Activated B cell treated with CpG ODN at 0.5 μM for 24 hours (primary cell): Measurements from ENCODE around the gene CSNK2A2. TPM values are rescaled to one million over a fixed set of nuclear protein-coding genes. Genes with fewer than 3 reads are reported as not detected.

ENCODE experiments used
- ATAC-seq: fragments of 200-7000 bp; cut with Tn5 transposase; one replicate; pipeline ENCODE4 v1.10.0; 2021; ENCODE audit warnings: low read depth, mild to moderate bottlenecking, moderate library complexity
- CTCF ChIA-PET: fragments of 350-600 bp; sonication (Branson Sonifier 250); formaldehyde crosslinking; loops from one replicate; lab custom pipeline; 2021; ENCODE audit warnings: antibody characterized with exemption; lab: Charles Lee
- POLR2A ChIA-PET: fragments of 350-600 bp; sonication (Branson Sonifier 250); formaldehyde crosslinking; loops from one replicate; lab custom pipeline; 2021; ENCODE audit warnings: antibody characterized with exemption; lab: Charles Lee
- DNase-seq: peaks from one replicate; pipeline ENCODE4 v3.0.0; 2022
- H3K27ac Mint-ChIP-seq: one replicate; pipeline ENCODE4 v1.8.0; 2020; ENCODE audit warnings: mixed read lengths
- H3K27me3 Mint-ChIP-seq: one replicate; pipeline ENCODE4 v1.8.0; 2021; ENCODE audit warnings: mixed read lengths
- H3K36me3 Mint-ChIP-seq: one replicate; pipeline ENCODE4 v1.8.0; 2021; ENCODE audit warnings: low read depth, mixed read lengths
- H3K4me1 Mint-ChIP-seq: one replicate; pipeline ENCODE4 v1.8.0; 2021; ENCODE audit warnings: mixed read lengths
- H3K4me3 Mint-ChIP-seq: one replicate; pipeline ENCODE4 v1.8.0; 2020; ENCODE audit warnings: mild to moderate bottlenecking, mixed read lengths
- H3K9me3 Mint-ChIP-seq: one replicate; pipeline ENCODE4 v1.8.0; 2020; ENCODE audit warnings: mixed read lengths
- CTCF ChIP-seq: fragments of 200-600 bp; IDR thresholded peaks from one replicate; pipeline ENCODE4 v1.8.0; 2022; ENCODE audit warnings: antibody characterized with exemption, mild to moderate bottlenecking
- intact Hi-C: fragments of 100-400 bp; cut with micrococcal nuclease; formaldehyde crosslinking; loops from one replicate; pipeline ENCODE4 v1.15.1; 2024
- total RNA-seq: library from RNA; stranded (reverse); gene quantifications from 2 replicates; pipeline ENCODE4 v1.2.3, GENCODE V29; 2022

The CSNK2A2 gene
- total RNA-seq, 1 donor from 2014 or later = 85.5 TPM

GRCh38 chr16:58127033-58127556 lies 70.8 kb downstream of the CSNK2A2 start:
- ATAC-seq = no peak
- ChIA-PET POLR2A (interaction anchor here (0.6 kb wide), 1 partner anchor 103 kb away, joined by 3 read pairs; no protein-coding TSS in a partner anchor), CTCF (interaction anchor here (0.8 kb wide), 1 partner anchor 72 kb away, joined by 4 read pairs; no protein-coding TSS in a partner anchor)
- Mint-ChIP-seq H3K4me1 (peaks cover 60% of the 10 kb centered on the region), H3K4me3 (peak overlapping the region; percentile 63), H3K27ac (peak overlapping the region; percentile 69), H3K27me3 (no peaks in the 10 kb centered on the region), H3K9me3 (no peaks in the 10 kb centered on the region), H3K36me3 (peaks cover 4% of the 10 kb centered on the region)
- intact Hi-C loops = loop anchor here (5.0 to 10.0 kb wide), 4 partner anchors 388 to 1520 kb away; partner anchors contain the start of genes CIAPIN1, COQ9, MT2A and SETD6
- TF ChIP-seq CTCF = no peak
- no peak for DNase-seq

GRCh38 chr16:58126451-58126961 lies 71.4 kb downstream of the CSNK2A2 start:
- intact Hi-C loops = loop anchor here (5.0 to 10.0 kb wide), 4 partner anchors 388 to 1519 kb away; partner anchors contain the start of genes CIAPIN1, COQ9, MT2A and SETD6
- CTCF ChIA-PET = interaction anchor here (0.7 to 0.8 kb wide), 3 partner anchors 72 to 327 kb away, joined by 3 to 4 read pairs (median 3); no protein-coding TSS in a partner anchor
- peak overlapping the region; percentile 69 for H3K27ac Mint-ChIP-seq
- H3K4me1 Mint-ChIP-seq = peaks cover 66% of the 10 kb centered on the region
- H3K27me3 Mint-ChIP-seq = no peaks in the 10 kb centered on the region
- peaks cover 4% of the 10 kb centered on the region for H3K36me3 Mint-ChIP-seq
- no peak for ATAC-seq
- no peak for DNase-seq
- peak overlapping the region; percentile 63 for H3K4me3 Mint-ChIP-seq
- H3K9me3 Mint-ChIP-seq = no peaks in the 10 kb centered on the region
- POLR2A ChIA-PET = interaction anchor here (0.7 kb wide), 1 partner anchor 728 kb away, joined by 3 read pairs; no protein-coding TSS in a partner anchor
- TF ChIP-seq CTCF = no peak

- Mint-ChIP-seq H3K4me1 (peaks cover 70% of the 10 kb centered on the region), H3K27ac (no peak overlapping the region), H3K9me3 (no peaks in the 10 kb centered on the region), H3K36me3 (peaks cover 4% of the 10 kb centered on the region), H3K27me3 (no peaks in the 10 kb centered on the region), H3K4me3 (peak overlapping the region; percentile 15)
- no peak for TF ChIP-seq CTCF
- CTCF ChIA-PET = interaction anchor here (0.7 to 0.8 kb wide), 2 partner anchors 229 to 328 kb away, joined by 3 read pairs; no protein-coding TSS in a partner anchor
- intact Hi-C loops = loop anchor here (5.0 to 10.0 kb wide), 4 partner anchors 389 to 1519 kb away; partner anchors contain the start of genes CIAPIN1, COQ9, MT2A and SETD6
- DNase-seq = no peak
- ATAC-seq = no peak
- POLR2A ChIA-PET = interaction anchor here (0.7 kb wide), 1 partner anchor 728 kb away, joined by 3 read pairs; no protein-coding TSS in a partner anchor
Observed at GRCh38 chr16:58125781-58126335, 72.0 kb downstream of the CSNK2A2 start.

- intact Hi-C loops = loop anchor here (5.0 to 10.0 kb wide), 4 partner anchors 390 to 1518 kb away; partner anchors contain the start of genes CIAPIN1, COQ9, MT2A and SETD6
- no peak for TF ChIP-seq CTCF
- ChIA-PET POLR2A (no interaction called here), CTCF (no interaction called here)
- H3K27me3 Mint-ChIP-seq = no peaks in the 10 kb centered on the region
- H3K27ac Mint-ChIP-seq = no peak overlapping the region
- peaks cover 4% of the 10 kb centered on the region for H3K36me3 Mint-ChIP-seq
- no peak for ATAC-seq
- H3K4me3 Mint-ChIP-seq = no peak overlapping the region
- no peaks in the 10 kb centered on the region for H3K9me3 Mint-ChIP-seq
- DNase-seq = no peak
- H3K4me1 Mint-ChIP-seq = peaks cover 75% of the 10 kb centered on the region
Observed at GRCh38 chr16:58125041-58125440, 72.9 kb downstream of the CSNK2A2 start.

- POLR2A ChIA-PET = no interaction called here
- Mint-ChIP-seq H3K36me3 (peaks cover 3% of the 10 kb centered on the region), H3K27ac (no peak overlapping the region), H3K27me3 (no peaks in the 10 kb centered on the region), H3K4me1 (peaks cover 72% of the 10 kb centered on the region), H3K9me3 (no peaks in the 10 kb centered on the region), H3K4me3 (no peak overlapping the region)
- TF ChIP-seq CTCF = no peak
- intact Hi-C loops = loop anchor here (10.0 kb wide), 2 partner anchors 390 to 680 kb away; partner anchors contain the start of genes CIAPIN1, COQ9 and SETD6
- CTCF ChIA-PET = no interaction called here
- no peak for ATAC-seq
- DNase-seq = no peak
Observed at GRCh38 chr16:58124601-58124915, 73.3 kb downstream of the CSNK2A2 start.
